CD4-positive, alpha-beta T cell treated with Interleukin-17A for 1 hour (primary cell): ENCODE results near the gene MYD88.
A peak's percentile ranks its signal among the peaks of the same experiment; 100 is the strongest.

ENCODE experiments used
- DNase-seq: peaks from one replicate; pipeline ENCODE4 v3.0.0-alpha.2; 2020

The MYD88 gene

DNA sequence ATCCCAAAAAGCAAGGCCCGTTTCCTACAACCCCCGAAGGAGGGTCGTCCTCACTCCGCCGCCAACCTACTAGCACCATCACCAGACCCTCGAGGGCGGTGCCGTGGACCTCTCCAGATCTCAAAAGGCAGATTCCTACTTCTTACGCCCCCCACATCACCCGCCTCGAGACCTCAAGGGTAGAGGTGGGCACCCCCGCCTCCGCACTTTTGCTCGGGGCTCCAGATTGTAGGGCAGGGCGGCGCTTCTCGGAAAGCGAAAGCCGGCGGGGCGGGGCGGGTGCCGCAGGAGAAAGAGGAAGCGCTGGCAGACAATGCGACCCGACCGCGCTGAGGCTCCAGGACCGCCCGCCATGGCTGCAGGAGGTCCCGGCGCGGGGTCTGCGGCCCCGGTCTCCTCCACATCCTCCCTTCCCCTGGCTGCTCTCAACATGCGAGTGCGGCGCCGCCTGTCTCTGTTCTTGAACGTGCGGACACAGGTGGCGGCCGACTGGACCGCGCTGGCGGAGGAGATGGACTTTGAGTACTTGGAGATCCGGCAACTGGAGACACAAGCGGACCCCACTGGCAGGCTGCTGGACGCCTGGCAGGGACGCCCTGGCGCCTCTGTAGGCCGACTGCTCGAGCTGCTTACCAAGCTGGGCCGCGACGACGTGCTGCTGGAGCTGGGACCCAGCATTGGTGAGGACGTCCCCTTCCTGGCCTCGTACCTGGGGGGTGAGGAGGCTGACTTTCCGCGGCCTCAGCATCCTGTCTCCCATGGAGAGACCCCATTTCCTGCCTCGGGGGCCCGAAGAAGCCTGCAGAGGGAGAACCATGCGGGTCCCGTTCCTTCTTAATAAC lies at the start of gene MYD88:
Gene MYD88, plus strand, starts transcription at position 313 of the 842 bp plus-strand sequence. Its CDS starts 40 bp downstream, at position 353.
- DNase-seq: peak; percentile 81

DNA sequence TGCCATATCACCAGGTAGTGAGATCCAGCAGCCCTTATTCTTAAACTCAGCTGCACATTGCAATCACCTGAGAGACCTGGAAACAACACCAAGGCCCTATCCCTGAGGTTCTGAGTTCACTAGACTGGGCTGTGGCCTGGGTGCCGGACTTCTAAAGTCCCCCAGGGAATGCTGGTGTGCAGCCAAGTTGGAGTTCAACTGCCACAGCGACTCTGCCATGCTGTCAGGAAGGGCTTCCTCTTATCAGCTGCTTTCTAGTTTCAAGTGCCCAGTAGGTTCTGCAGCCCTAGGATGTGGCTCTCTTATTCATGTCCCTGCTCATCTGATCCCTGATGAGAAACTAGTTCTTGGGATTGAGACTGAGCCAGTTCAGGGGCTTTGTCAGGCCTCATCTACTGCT lies 49.3 kb upstream of the MYD88 start:
- DNase-seq: no peak

DNA sequence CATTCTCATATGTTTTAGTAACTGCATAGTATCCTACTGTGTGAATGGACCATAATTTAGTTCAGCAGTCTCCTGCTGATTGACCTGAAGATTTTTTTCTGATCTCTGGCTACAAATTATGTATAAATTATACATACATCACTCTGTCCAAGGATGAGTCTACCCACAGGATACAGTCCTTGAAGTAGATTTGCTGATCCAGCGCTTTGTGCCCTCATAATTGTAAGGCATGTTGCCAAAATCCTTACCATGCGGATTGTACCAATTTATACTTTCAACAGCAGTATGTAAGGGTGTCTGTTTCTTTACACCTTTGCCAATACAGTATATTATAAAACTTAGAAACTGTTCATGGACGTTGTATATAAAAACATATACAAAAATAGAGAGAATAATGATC lies 48.0 kb upstream of the MYD88 start:
- no peak for DNase-seq

DNA sequence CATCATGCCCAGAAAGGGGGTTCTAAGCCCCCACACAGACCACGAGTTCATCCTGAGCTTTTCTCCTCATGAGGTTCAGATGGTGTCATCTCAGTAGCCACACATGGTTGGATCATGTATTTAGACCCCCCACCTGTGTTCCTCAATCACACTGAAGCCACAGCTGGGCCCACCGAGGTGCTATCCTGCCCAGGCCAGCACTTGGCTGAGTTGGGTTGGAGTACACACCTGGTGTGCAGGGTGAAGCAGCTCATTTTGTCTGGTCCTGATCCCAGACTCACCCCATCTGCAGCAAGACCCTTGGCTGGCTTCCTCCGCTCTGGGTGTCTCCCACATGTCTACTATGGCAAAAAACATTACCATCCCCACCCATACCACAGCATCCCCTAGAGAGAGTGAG lies 43.5 kb upstream of the MYD88 start:
- no peak for DNase-seq

DNA sequence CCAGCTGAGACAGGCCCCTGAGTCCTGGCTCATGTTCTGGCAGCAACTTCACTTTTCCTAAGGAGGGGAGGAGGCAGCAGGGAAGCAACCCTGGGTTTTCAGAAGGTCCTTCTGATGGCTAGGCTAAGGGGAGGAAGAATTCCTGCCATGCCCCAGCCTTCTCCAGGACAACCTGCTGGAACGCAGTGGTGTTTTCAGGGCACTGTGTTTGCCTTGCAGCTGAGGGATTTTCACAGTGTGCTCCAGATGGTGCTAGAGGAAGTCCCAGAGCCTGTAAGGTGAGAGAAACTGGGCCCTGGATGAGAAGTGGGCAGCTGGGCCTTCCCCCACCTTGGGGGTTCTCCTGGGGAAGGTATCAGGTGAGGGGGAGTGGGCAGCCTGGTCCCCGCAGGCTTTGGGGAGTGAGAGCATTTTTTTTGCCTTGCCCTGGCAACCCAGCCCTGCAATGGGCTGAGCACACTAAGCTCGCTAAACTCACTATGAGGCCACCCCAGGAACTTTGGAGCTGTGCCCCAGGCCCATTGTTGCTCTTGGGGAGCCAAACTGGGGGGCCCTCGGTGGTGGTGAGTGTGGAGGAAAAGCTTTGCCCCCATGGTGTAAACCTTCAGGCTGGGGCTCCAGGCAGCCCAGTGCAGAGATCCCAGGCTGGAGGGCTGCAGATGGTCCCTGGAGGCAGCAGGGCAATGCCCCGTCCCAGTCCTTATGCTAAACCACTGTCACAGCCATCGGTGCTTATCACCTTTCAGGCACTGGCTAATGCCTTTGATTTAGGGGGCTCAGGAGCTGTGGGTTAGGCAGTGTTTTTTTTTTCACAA lies 42.6 kb upstream of the MYD88 start:
- no peak for DNase-seq

DNA sequence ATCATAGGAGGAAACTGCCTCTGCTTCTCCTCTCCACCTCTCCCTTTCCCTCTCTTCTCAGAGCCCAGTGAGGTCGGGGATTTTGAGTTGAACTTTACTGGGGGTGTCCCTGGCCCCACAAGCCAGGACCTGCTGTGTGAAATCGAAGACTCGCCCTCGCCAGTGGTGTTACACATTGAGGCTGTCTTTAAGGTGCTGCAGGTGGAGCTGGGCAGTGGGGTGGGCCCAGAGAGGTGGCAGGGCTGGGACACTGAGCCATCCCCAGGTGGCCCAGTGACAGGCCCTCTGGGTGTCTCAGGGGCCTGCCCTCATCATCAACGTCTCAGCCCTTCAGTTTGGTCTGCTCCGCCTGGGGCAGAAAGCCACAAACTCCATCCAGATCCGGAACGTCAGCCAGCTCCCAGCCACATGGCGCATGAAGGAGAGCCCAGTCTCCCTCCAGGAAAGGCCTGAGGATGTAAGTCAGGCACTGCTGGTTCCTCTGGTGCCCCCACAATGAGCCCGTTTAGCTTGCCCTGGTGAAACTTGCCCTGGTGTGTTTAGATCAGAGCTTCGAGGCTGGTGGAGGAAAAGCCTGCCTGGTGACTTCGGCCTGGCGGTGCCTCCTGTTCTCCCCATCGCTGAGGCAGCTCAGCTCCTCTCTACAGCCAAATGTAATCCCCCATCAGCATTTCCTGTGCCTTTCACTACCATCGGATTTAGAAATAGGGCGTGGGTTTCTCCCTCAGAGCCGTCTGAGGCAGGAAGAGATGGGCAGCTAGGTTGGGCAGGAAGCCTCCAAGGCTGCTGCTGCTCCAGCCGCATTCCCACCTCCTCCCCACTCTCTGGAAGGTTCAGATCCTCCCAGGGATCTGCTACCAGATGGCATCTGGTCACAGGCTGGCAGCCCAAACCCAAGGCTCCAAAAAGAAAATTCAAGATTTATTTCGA lies 40.8 kb upstream of the MYD88 start:
- no peak for DNase-seq

DNA sequence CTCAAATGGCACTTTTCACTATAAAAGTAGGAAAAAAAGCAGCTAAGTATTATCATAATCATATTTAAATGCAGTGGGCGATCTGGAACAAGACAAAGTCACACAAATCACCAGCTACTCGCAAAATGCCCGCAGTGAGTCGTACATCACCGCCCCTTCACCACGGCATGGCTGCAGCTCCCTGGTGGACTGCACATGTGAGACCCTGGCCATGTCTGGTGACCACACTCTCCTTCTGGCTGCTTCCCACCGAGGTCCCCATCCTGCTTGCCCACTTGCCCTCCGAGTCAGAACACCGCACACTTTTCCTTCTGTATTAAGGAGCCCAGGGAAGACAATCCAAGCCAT lies 40.1 kb upstream of the MYD88 start:
- no peak for DNase-seq

DNA sequence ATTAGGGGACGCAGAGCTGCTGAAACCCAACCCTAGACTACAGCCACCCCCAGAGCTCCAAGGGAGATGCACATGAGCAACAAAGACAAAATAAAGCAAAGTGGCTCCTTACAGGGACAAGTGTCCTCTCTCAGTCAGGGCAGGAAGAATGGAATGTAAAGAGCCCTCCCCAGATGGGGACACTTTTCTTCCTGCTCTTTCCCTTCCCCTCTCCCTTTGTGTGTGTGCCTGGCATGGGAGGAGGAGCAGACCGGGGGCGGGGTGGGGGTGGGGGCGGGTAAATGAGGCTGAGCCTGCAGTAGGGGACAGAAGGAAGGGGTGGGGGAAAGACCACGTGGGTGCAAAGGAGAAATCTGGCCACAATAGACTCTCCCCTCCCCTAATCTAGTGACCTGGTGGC lies 38.9 kb upstream of the MYD88 start:
- DNase-seq: no peak

DNA sequence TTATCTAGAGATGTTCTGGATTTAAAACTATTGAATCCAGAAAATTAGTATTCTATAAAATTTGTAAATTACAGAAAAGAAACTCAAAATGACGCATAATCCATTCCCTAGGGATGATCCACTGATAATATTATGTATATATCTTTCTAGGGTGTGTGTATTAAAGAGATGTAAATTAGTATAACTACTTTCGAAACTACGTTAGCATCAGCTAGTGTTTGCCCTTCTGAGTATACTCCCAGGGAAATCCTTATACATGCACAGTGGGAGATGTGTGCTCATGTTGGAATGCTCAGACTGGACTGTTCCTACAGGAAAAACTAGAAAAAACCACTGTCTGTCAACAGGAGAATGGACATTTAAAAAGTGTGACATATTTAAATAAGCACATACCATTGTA lies 38.0 kb upstream of the MYD88 start:
- DNase-seq: no peak

DNA sequence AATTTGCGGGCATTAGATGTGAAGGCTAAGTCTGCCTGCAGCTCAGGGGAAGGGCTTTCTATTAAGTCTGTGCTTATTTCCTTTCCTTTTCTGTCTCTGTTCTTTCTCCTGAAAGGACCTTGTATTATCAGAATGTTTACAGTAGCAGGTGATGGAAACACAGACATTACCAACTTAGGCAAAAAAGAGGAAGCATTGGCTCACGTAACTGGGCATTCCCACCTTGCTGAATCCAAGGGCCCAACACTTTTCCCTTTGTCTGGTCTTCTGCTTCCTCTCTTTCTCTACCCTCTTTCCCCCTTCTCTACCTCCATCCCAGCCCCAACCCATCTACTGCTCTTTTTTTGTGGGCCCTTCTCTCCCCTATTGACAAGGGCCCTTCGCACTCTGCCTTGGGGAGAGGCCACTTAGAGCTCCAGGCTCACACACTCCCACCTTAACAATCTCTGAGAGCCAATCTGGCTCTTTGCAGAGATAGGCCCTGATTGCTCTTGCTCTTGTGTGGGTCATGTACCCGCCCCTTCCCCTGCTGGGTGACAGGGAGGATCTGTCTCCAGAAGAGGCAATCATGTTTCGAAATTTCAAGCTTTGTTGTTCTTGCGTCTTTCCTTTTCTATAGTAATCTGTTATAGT lies 36.5 kb upstream of the MYD88 start:
- no peak for DNase-seq

DNA sequence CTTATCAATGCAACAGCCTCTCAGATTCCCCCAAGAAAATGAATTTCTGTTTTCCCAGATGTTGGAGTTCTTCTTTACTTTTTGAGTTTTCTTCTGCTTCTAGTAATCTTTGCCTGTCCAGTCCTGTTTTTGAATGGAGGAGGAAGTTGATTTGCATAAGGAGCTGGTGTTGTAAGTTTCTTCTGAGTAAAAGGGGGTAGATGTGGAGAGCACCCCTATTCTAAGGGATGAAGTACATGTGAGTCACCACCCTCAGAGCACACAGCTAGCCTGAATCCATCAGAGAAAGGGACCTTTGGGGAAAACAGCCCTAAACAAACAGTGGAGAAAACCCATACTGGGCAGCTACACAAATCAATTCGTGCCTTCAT lies 36.0 kb upstream of the MYD88 start:
- no peak for DNase-seq

DNA sequence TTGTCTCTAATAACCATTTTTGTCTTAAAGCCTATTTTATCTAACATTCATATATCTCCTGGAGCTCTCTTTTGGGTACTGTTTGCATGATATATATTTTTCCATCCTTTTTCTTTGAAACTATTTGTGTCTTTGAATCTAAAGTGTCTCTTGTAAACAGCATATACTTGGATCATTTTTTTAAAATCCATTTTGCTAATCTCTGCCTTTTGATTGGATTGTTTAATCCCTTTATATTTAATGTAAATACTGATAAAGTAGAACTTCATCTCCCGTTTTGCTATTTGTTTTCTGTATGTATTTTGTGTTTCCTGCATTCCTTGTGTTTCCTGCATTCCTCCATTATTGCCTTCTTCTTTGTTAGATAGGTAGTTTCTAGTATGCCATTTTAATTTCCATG lies 32.9 kb upstream of the MYD88 start:
- no peak for DNase-seq

DNA sequence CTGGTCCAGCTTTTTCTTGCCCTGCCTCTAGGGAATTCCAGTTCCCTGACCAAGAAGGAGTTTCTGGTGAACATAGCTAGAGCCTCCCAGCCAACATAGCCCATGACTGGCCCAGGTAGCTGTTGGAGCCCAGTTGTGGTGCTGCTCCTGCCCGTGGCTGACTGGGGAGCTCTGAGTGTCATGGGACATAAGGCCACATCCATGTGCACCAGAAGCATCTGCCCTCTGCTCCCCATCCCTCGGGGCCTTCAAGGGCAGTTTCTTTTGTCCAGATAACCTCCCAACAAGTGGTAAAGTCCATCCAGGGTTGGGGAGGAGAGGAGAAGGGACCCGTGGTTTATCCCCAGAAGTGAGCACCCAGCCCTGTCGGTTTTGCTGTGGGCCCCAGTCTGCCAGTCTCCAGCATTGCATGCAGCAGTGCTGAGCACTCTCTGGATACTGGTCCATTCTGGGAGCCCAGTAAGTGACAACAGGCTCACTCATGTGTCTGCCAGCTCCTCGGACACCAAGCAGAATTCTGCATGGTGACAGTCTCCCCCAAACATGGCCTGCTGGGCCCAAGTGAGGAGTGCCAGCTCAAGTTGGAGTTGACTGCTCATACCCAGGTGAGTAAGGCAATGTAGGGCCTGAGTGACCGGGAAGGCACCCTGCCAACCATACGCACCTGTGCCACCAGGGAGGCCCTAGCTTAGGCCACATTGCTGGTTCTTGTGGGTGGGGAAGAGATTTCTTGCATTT lies 30.4 kb upstream of the MYD88 start:
- no peak for DNase-seq

DNA sequence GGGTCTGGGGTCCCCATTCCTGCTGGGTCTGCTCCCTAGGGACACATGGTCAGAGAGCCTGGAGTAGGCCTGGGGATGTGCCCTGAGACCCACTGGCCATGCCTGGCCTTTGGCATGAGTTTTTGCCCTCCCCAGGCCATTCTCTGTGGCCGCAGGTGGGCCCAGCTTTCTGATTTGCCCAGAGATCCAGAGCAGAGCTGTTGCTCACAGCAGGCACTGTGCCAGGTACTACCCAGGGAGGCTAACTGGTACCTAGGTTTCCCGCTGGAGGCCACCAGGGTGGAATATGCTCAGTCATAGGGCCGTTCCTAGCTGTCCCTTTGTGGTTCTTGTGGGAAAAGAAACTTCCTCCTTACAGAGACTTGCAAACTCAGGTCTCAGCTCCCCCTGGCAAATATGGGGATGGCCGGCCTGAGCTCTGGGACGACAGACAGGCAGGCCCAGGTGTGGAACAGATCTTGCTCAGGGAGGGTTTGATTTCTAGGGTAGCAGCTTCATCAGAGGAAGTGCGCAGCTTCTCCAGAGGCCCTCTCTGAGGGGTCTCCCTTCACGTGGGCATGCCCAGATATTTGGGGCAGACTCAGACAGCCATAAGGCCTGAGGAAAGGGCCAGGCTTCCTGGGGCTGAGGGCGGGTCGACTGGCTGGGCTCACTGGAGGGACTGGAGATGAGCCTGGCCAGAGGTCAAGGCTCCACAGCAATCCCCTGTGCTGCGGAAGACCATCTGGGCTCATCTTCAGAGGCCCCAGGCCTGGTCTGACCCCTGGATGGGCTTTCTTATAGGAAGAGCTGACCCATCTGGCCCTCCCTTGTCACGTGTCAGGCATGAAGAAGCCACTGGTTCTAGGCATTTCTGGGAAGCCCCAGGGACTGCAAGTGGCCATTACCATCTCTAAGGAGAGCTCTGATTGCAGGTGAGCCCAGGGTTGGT lies 29.5 kb upstream of the MYD88 start:
- DNase-seq: no peak

DNA sequence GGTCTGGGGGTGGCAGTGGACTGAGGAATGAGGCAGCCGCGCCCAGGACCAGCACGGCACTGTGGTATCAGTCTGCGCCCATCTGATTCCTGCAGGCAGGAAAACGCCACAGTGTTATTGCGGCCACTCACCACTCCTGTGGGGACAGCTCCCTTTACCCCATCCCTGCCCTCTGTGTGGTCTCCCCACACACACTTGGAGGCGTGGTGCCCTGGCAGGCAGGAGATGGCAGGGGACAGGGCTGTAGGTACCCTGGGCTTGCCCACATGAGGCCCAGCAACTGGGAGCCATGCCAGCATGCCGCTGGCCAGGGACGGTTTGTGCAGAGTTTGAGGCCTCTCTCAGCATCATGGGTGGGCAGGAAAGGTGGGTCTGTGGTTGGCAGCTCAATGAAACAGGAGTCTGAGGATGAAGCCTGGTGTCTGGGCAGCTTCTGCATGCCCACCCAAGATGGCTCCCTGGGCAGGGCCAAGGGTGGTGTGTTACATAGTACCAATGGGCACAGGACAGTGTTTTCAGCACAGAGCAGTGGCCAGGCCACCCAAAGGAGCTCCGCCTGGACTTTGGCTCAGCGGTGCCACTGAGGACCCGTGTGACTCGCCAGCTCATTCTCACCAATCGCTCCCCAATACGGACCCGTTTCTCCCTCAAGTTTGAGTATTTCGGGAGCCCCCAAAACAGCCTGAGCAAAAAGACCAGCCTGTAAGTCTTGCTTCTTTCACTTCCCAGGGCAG lies 28.7 kb upstream of the MYD88 start:
- no peak for DNase-seq

DNA sequence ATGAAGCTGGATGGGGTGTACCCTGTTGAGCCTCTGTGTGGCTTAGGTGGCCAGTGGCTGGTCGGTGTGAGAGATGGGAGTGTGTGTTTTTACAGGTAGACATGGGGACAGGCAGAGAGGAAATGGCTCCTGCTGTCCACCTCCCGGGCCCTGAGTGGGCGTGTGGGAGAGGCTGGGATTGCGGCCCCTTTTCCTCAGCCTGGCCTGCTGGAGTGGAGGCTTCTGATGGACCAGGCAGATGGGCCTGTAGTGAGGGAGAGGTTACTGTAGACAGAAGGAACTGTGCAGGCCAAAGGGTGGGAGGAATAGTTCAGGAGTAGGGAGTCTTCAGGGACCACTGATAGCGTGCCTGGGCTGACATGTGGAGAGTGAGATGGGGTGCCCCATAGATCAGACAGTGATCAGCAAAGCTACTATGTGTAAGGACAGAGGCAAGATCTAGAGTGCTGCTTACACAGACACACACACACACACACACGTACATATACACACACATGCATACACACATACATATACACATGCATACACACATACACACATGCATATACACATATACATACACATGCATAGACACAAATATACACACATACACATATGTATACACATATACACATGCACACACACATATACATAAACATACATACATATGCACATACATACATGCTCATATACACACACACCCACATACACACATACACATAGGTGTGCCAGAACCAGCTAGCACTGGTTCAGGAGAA lies 28.0 kb upstream of the MYD88 start:
- no peak for DNase-seq

DNA sequence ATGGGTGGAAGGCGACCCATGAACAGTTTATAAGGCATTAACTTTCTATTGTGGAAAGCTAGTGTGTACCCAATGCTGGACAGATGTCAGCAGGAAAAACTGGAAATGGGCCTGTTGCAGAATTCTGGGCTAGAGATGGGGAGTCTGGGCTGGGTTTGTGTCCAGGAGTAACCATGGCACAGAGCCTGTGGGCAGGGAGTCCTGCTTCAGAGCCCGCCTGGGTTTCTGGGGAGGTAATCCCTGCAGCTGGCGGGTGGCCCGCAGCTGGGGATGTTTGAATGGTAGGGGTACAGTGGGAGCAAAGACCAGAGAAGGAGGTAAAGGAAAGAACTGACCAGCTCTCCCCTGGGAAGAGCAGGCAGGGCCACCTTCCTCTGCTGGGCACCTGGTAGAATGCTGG lies 27.3 kb upstream of the MYD88 start:
- DNase-seq: no peak

DNA sequence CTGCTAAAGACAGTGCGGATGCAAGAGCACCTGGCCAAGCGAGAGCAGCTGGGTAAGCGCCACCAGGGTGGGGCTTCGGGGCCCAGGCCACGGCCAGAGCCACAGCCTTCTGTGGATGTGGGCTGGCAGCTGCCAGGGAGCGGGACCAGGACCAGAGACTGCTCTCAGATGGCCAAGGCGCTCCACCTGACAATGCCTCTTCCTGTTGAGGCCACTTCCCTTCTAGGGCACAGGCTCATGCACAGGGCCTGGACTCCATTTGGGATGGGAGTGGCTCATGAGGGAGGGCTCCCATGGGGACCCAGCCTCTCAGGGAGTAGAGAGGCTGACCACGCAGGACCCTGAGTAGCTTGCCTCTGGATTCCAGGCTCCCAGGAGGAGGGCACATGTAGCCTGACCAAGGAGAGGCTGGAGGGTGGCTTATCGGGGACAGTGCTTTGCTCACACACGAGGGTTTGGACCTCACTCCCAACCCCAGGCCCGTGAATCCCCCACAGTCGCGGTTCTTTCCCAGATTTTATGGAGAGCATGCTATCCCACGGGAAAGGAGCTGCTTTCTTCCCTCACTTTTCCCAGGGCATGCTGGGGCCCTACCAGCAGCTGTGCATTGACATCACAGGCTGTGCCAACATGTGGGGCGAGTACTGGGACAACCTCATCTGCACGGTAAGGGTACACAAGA lies 26.6 kb upstream of the MYD88 start:
- DNase-seq: no peak

DNA sequence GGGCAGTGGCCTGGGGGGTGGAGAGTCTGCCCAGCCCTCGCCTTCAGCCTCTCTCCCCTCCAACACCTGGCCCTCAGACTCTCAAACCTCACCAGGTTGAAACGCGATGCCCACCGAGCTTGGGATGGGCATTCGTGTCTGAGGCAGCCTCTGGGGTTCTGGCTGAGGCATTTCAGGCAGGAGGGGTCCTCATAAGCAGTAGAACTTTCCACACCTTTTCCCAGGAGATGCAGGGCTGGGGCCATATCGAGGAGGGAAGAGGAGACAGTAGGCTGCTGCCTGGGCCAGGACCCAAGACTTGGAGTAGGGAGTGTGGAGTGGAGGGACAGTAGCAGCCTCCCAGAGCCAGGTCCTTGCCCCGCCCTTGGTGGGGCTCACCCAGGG lies 26.1 kb upstream of the MYD88 start:
- DNase-seq: no peak
